Fibroblast of skin of back (primary cell): Measurements from ENCODE around the gene IGDCC3.
"Not testable (repeated sequence)": the region's sequence is repeated elsewhere in the genome, so short reads cannot be mapped to it uniquely, and the experiment has no call there.

ENCODE experiments used
- DNase-seq: peaks from one replicate; pipeline ENCODE4 v3.0.0-alpha.2; 2013

IGDCC3 gene

GRCh38 chr15:65406424-65407000 lies 28.7 kb upstream of the IGDCC3 start:
- DNase-seq: no peak

- DNase-seq: no peak
Observed at GRCh38 chr15:65405791-65406423, 28.1 kb upstream of the IGDCC3 start.

- DNase-seq: no peak
Observed at GRCh38 chr15:65404186-65404872, 26.5 kb upstream of the IGDCC3 start.

GRCh38 chr15:65402961-65403360 lies 25.2 kb upstream of the IGDCC3 start:
- no peak for DNase-seq

GRCh38 chr15:65401611-65402240 lies 23.9 kb upstream of the IGDCC3 start:
- DNase-seq: no peak

- DNase-seq: peak; percentile 82
Observed at GRCh38 chr15:65400760-65401610, 23.2 kb upstream of the IGDCC3 start.

GRCh38 chr15:65399997-65400396 lies 22.2 kb upstream of the IGDCC3 start:
- DNase-seq: no peak

GRCh38 chr15:65399001-65399706 lies 21.4 kb upstream of the IGDCC3 start:
- no peak for DNase-seq

- not testable (repeated sequence) for DNase-seq
Observed at GRCh38 chr15:65398486-65398885, 20.7 kb upstream of the IGDCC3 start.

GRCh38 chr15:65396965-65397317 lies 19.1 kb upstream of the IGDCC3 start:
- DNase-seq: no peak

GRCh38 chr15:65396283-65396964 lies 18.6 kb upstream of the IGDCC3 start:
- no peak for DNase-seq

GRCh38 chr15:65395567-65396202 lies 17.9 kb upstream of the IGDCC3 start:
- no peak for DNase-seq

- DNase-seq: no peak
Observed at GRCh38 chr15:65394936-65395335, 17.1 kb upstream of the IGDCC3 start.

GRCh38 chr15:65394280-65394789 lies 16.5 kb upstream of the IGDCC3 start:
- DNase-seq: no peak

- DNase-seq: no peak
Observed at GRCh38 chr15:65393557-65393956, 15.8 kb upstream of the IGDCC3 start.

GRCh38 chr15:65393091-65393490 lies 15.3 kb upstream of the IGDCC3 start:
- no peak for DNase-seq

GRCh38 chr15:65392368-65392767 lies 14.6 kb upstream of the IGDCC3 start:
- no peak for DNase-seq

- no peak for DNase-seq
Observed at GRCh38 chr15:65391732-65392131, 13.9 kb upstream of the IGDCC3 start.

GRCh38 chr15:65390447-65390846 lies 12.6 kb upstream of the IGDCC3 start:
- DNase-seq: no peak

GRCh38 chr15:65389226-65389625 lies 11.4 kb upstream of the IGDCC3 start:
- DNase-seq: no peak
